HCT116 (cell line): ENCODE results near the gene LYRM4. TPM values are rescaled to one million over a fixed set of nuclear protein-coding genes. Genes with fewer than 3 reads are reported as not detected.

Experiments
- ATAC-seq: fragments of 200-7000 bp; cut with Tn5 transposase; 2 replicates; pipeline ENCODE4 v1.9.1; 2020; ENCODE audit warnings: mild to moderate bottlenecking, moderate library complexity
- BruUV-seq: library from RNA; stranded (reverse); fragments of 400-500 nt; replicated peaks from 2 replicates; lab custom pipeline; 2021; lab: Mats Ljungman, UMichigan
- CTCF ChIA-PET: fragments of 300-600 bp; sonication (Branson Sonifier 250); formaldehyde crosslinking; loops from one replicate; lab custom pipeline; 2021; ENCODE audit warnings: antibody characterized with exemption; lab: Charles Lee
- POLR2A ChIA-PET: fragments of 300-600, 350-600 bp; sonication (Branson Sonifier 250); formaldehyde crosslinking; loops from one replicate; lab custom pipeline; 2021; ENCODE audit warnings: antibody characterized with exemption; lab: Charles Lee
- RAD21 ChIA-PET, 2 experiments: fragments of 300-600 bp; sonication (Branson Sonifier 250); formaldehyde crosslinking; loops; one replicate each; lab custom pipeline; 2023; ENCODE audit warnings: low total read pairs in 2 of 2; ENCODE audit not compliant: uncharacterized antibody in 2 of 2, unreplicated experiment in 2 of 2, low non-redundant PET in 1 of 2; lab: Charles Lee
- DNase-seq: peaks from one replicate; pipeline ENCODE4 v3.0.0-alpha.2; 2010; ENCODE audit warnings: low read depth, low spot score
- H2AFZ ChIP-seq: fragments of 200-600 bp; shearing (Covaris generic), sonication (generic); 2 replicates; pipeline ENCODE4 v1.6.1; 2017; ENCODE audit warnings: low read depth, mixed run types, mixed read lengths, antibody characterized with exemption, low read length; ENCODE audit not compliant: poor library complexity, severe bottlenecking
- H3K27ac ChIP-seq: 2 replicates; pipeline ENCODE4 v1.5.1; 2012; ENCODE audit warnings: low read depth, low read length
- H3K27me3 ChIP-seq: fragments of 200-600 bp; sonication (generic); 2 replicates; pipeline ENCODE4 v1.6.1; 2016; ENCODE audit warnings: mixed run types, low read length, mixed read lengths; ENCODE audit not compliant: insufficient read depth
- H3K36me3 ChIP-seq, 2 experiments: fragments of 200-500 bp in 1 of 2; fragments of 200-600 bp in 1 of 2; sonication (Bioruptor generic) in 1 of 2; sonication (generic) in 1 of 2; 2 replicates each; pipeline versions ENCODE4 v1.5.1 to v1.6.1; 2014 to 2016; ENCODE audit warnings: low read length in 2 of 2, inconsistent platforms in 1 of 2, mixed read lengths in 1 of 2, mixed run types in 1 of 2; ENCODE audit not compliant: insufficient read depth in 2 of 2, control insufficient read depth in 1 of 2
- H3K4me1 ChIP-seq, 2 experiments: fragments of 200-600 bp in 1 of 2; sonication (generic) in 1 of 2; 2 replicates each; pipeline versions ENCODE4 v1.5.1 to v1.6.1; 2012 to 2017; ENCODE audit warnings: low read length in 2 of 2, inconsistent platforms in 1 of 2, mild to moderate bottlenecking in 1 of 2, mixed read lengths in 1 of 2, mixed run types in 1 of 2, moderate library complexity in 1 of 2; ENCODE audit not compliant: insufficient read depth in 2 of 2, control insufficient read depth in 1 of 2
- H3K4me2 ChIP-seq: fragments of 200-600 bp; sonication (generic); 2 replicates; pipeline ENCODE4 v1.6.1; 2017; ENCODE audit warnings: mixed run types, low read length, mixed read lengths
- H3K4me3 ChIP-seq, 2 experiments: fragments of 200-600 bp in 1 of 2; sonication (generic) in 1 of 2; replicated peaks in 1 of 2; 2 replicates each; pipeline ENCODE4 v1.5.1; 2011 to 2016; ENCODE audit warnings: low read length in 2 of 2, control low read depth in 1 of 2, low read depth in 1 of 2, mild to moderate bottlenecking in 1 of 2, mixed read lengths in 1 of 2, mixed run types in 1 of 2
- H3K79me2 ChIP-seq: fragments of 200-600 bp; sonication (generic); 2 replicates; pipeline ENCODE4 v1.6.1; 2017; ENCODE audit warnings: mild to moderate bottlenecking, mixed run types, low read length, moderate library complexity, mixed read lengths; ENCODE audit not compliant: insufficient read depth
- H3K9ac ChIP-seq: fragments of 200-600 bp; sonication (generic); 2 replicates; pipeline ENCODE4 v1.6.1; 2016; ENCODE audit warnings: low read length, mixed read lengths
- H3K9me2 ChIP-seq: fragments of 200-600 bp; sonication (generic), shearing (Covaris generic); 2 replicates; pipeline ENCODE4 v1.6.1; 2017; ENCODE audit warnings: mixed run types, mild to moderate bottlenecking, moderate library complexity; ENCODE audit not compliant: insufficient read depth
- H3K9me3 ChIP-seq, 2 experiments: fragments of 200-500 bp in 1 of 2; fragments of 200-600 bp in 1 of 2; sonication (Bioruptor generic) in 1 of 2; sonication (generic) in 1 of 2; 2 replicates each; pipeline ENCODE4 v1.6.1; 2014 to 2017; ENCODE audit warnings: low read length in 2 of 2, mixed read lengths in 2 of 2, inconsistent platforms in 1 of 2, low read depth in 1 of 2, mild to moderate bottlenecking in 1 of 2, mixed run types in 1 of 2, moderate library complexity in 1 of 2; ENCODE audit not compliant: control insufficient read depth in 1 of 2, insufficient read depth in 1 of 2
- H4K20me1 ChIP-seq: fragments of 200-600 bp; sonication (generic), shearing (Covaris generic); 2 replicates; pipeline ENCODE4 v1.6.1; 2017; ENCODE audit warnings: mixed run types, mild to moderate bottlenecking, moderate library complexity; ENCODE audit not compliant: insufficient read depth
- ATF3 ChIP-seq: IDR thresholded peaks from 2 replicates; pipeline ENCODE4 v1.6.1; 2012
- CBX3 ChIP-seq: IDR thresholded peaks from 2 replicates; pipeline ENCODE4 v1.6.1; 2012; ENCODE audit warnings: low read depth
- CTCF ChIP-seq, 3 experiments: fragments of 200-600 bp in 1 of 3; sonication (generic) in 1 of 3; IDR thresholded peaks in 2 of 3; conservative IDR thresholded peaks in 1 of 3; 2 replicates each; pipeline ENCODE4 v1.5.1; 2012 to 2017; ENCODE audit warnings: low read depth in 2 of 3, low read length in 2 of 3, antibody characterized with exemption in 1 of 3, borderline replicate concordance in 1 of 3, control low read depth in 1 of 3, mild to moderate bottlenecking in 1 of 3, mixed read lengths in 1 of 3, mixed run types in 1 of 3, moderate library complexity in 1 of 3; ENCODE audit not compliant: insufficient read depth in 1 of 3
- ELF1 ChIP-seq: IDR thresholded peaks from 2 replicates; pipeline ENCODE4 v1.6.1; 2012; ENCODE audit warnings: low read depth, borderline replicate concordance
- EZH2 ChIP-seq: fragments of 200-600 bp; sonication (generic); IDR thresholded peaks from 2 replicates; pipeline ENCODE4 v1.6.1; 2017; ENCODE audit warnings: antibody characterized with exemption, mixed run types
- FOSL1 ChIP-seq: IDR thresholded peaks from 2 replicates; pipeline ENCODE4 v1.6.1; 2012; ENCODE audit warnings: low read depth
- JUND ChIP-seq: IDR thresholded peaks from 2 replicates; pipeline ENCODE4 v1.6.1; 2012
- MAX ChIP-seq: IDR thresholded peaks from 2 replicates; pipeline ENCODE4 v1.6.1; 2012
- POLR2A ChIP-seq: IDR thresholded peaks from 2 replicates; pipeline ENCODE4 v1.7.0; 2011; ENCODE audit warnings: borderline replicate concordance; ENCODE audit not compliant: insufficient read depth, insufficient read length; ENCODE audit errors: extremely low read depth
- POLR2AphosphoS5 ChIP-seq: IDR thresholded peaks from 2 replicates; pipeline ENCODE4 v1.6.1; 2011; ENCODE audit warnings: mild to moderate bottlenecking, low read depth, low read length, moderate library complexity
- RAD21 ChIP-seq: IDR thresholded peaks from 2 replicates; pipeline ENCODE4 v1.6.1; 2012; ENCODE audit warnings: low read depth, mild to moderate bottlenecking
- REST ChIP-seq: IDR thresholded peaks from 2 replicates; pipeline ENCODE4 v1.6.1; 2012; ENCODE audit warnings: low read depth
- SRF ChIP-seq: IDR thresholded peaks from 2 replicates; pipeline ENCODE4 v1.6.1; 2012; ENCODE audit warnings: low read depth
- TCF7L2 ChIP-seq: IDR thresholded peaks from 2 replicates; pipeline ENCODE4 v1.7.0; 2011; ENCODE audit warnings: borderline replicate concordance, inconsistent platforms; ENCODE audit not compliant: insufficient read depth, insufficient read length; ENCODE audit errors: extremely low read depth
- YY1 ChIP-seq: IDR thresholded peaks from 2 replicates; pipeline ENCODE4 v1.6.1; 2011; ENCODE audit warnings: low read length, low read depth, moderate library complexity, mild to moderate bottlenecking; ENCODE audit not compliant: insufficient replicate concordance; ENCODE audit errors: extremely low read depth
- ZBTB33 ChIP-seq: IDR thresholded peaks from 2 replicates; pipeline ENCODE4 v1.6.1; 2011; ENCODE audit warnings: mild to moderate bottlenecking, low read length, moderate library complexity; ENCODE audit not compliant: insufficient replicate concordance; ENCODE audit errors: extremely low read depth
- ZFX ChIP-seq: fragments of 450-650 bp; IDR thresholded peaks from 2 replicates; pipeline ENCODE4 v1.6.1; 2017
- ZNF274 ChIP-seq: fragments of 200-500 bp; sonication (Bioruptor generic); IDR thresholded peaks from 2 replicates; pipeline ENCODE4 v1.6.1; 2014; ENCODE audit warnings: mild to moderate bottlenecking, low read depth, low read length, inconsistent platforms
- intact Hi-C: fragments of 100-400 bp; cut with micrococcal nuclease; formaldehyde crosslinking; loops from 2 replicates; pipeline ENCODE4 v1.10.0; 2022
- total RNA-seq: library from RNA; stranded (reverse); gene quantifications from one replicate; pipeline ENCODE4 v1.2.1, GENCODE V29; 2021; ENCODE audit not compliant: unreplicated experiment

Gene LYRM4
- total RNA-seq, 1 experiment from 2014 or later = 30.1 TPM

- no peak for ATAC-seq
Measured at GRCh38 chr6:5128351-5128750, 132.4 kb downstream of the LYRM4 start.

More at GRCh38 chr6:5128351-5128750, 132.4 kb downstream of the LYRM4 start:
- Histone ChIP-seq H4K20me1 (no peaks in the 10 kb centered on the region), H3K4me3 (no peak overlapping the region), H3K4me2 (no peak overlapping the region), H3K4me1 (peaks cover 19 to 24% of the 10 kb centered on the region in 2 experiments), H3K9ac (no peak overlapping the region), H3K27me3 (no peaks in the 10 kb centered on the region), H3K27ac (no peak overlapping the region), H3K36me3 (no peaks in the 10 kb centered on the region), H3K9me3 (no peaks in the 10 kb centered on the region), H3K9me2 (no peaks in the 10 kb centered on the region), H3K79me2 (no peaks in the 10 kb centered on the region), H2AFZ (no peak overlapping the region)
- no TSS peak for BruUV-seq
- TF ChIP-seq ZBTB33 = no peak
- no peak for TF ChIP-seq RAD21
- no peak for TF ChIP-seq EZH2
- no peak for TF ChIP-seq ZNF274
- no peak for TF ChIP-seq POLR2A
- TF ChIP-seq ATF3 = no peak
- no peak for TF ChIP-seq POLR2AphosphoS5
- TF ChIP-seq SRF = no peak
- no peak for TF ChIP-seq JUND
- TF ChIP-seq FOSL1 = no peak
- TF ChIP-seq TCF7L2 = no peak
- TF ChIP-seq MAX = no peak
- no peak for TF ChIP-seq REST
- TF ChIP-seq CBX3 = no peak
- TF ChIP-seq YY1 = no peak
- no peak for TF ChIP-seq ZFX
- no peak for TF ChIP-seq CTCF (IDR thresholded peaks at IDR 0.05 in 2 of 3, conservative IDR thresholded peaks at IDR 0.05 in 1 of 3; ENCODE audit: borderline replicate concordance in 1 of 3, insufficient read depth in 1 of 3, low read depth in 2 of 3, low read length in 2 of 3)
- no peak for TF ChIP-seq ELF1
- ChIA-PET CTCF (no interaction called here), RAD21 (no interaction called here), POLR2A (no interaction called here)
- intact Hi-C loops = no loop called here
- DNase-seq = no peak
